GM19452 (cell line): ENCODE measurements around the gene TEAD3.

Experiments used
- ATAC-seq: cut with Tn5 transposase; IDR thresholded peaks from one replicate; pipeline ENCODE4 v1.9.1; 2021; ENCODE audit not compliant: unreplicated experiment

TEAD3 gene

GRCh38 chr6:35514587-35514986, 17.7 kb upstream of the TEAD3 start:
- ATAC-seq: no peak

GRCh38 chr6:35512740-35513139, 15.9 kb upstream of the TEAD3 start, which contains the start of gene TULP1:
TULP1 (minus strand) TSS chr6:35512896; CDS start chr6:35512858, 38 bp downstream.
- no peak for ATAC-seq

GRCh38 chr6:35512006-35512405, 15.1 kb upstream of the TEAD3 start:
- no peak for ATAC-seq

- no peak for ATAC-seq
These were observed 14.7 kb upstream of the TEAD3 start for GRCh38 chr6:35511562-35511941.

- ATAC-seq: no peak
These were observed 14.2 kb upstream of the TEAD3 start for GRCh38 chr6:35510916-35511561.

- ATAC-seq: no peak
These were observed 11.7 kb upstream of the TEAD3 start for GRCh38 chr6:35508542-35508941.

- ATAC-seq: no peak
These were observed 11.1 kb upstream of the TEAD3 start for GRCh38 chr6:35508027-35508426.

- ATAC-seq: no peak
These were observed 10.3 kb upstream of the TEAD3 start for GRCh38 chr6:35507221-35507620.

- no peak for ATAC-seq
These were observed 9.7 kb upstream of the TEAD3 start for GRCh38 chr6:35506536-35506935.

- no peak for ATAC-seq
These were observed 9.1 kb upstream of the TEAD3 start for GRCh38 chr6:35505999-35506412.

GRCh38 chr6:35503534-35503933, 6.7 kb upstream of the TEAD3 start:
- no peak for ATAC-seq

- no peak for ATAC-seq
These were observed 4.9 kb upstream of the TEAD3 start for GRCh38 chr6:35501784-35502183.

GRCh38 chr6:35500782-35501181, 3.9 kb upstream of the TEAD3 start:
- ATAC-seq: no peak

GRCh38 chr6:35499372-35499771, 2.5 kb upstream of the TEAD3 start:
- ATAC-seq: no peak

- ATAC-seq: no peak
These were observed 1.7 kb upstream of the TEAD3 start for GRCh38 chr6:35498422-35499067.

GRCh38 chr6:35497571-35498421, 917 bp upstream of the TEAD3 start:
- ATAC-seq: no peak

- ATAC-seq: no peak
These were observed 641 bp downstream of the TEAD3 start for GRCh38 chr6:35496036-35496840.

- no peak for ATAC-seq
These were observed 1.4 kb downstream of the TEAD3 start for GRCh38 chr6:35495258-35496035.

- ATAC-seq: no peak
These were observed 2.7 kb downstream of the TEAD3 start for GRCh38 chr6:35494161-35494563.

- ATAC-seq: no peak
These were observed 3.4 kb downstream of the TEAD3 start for GRCh38 chr6:35493307-35493983.
